T-helper 1 cell treated with Interleukin-12 subunit alpha and Interleukin-12 subunit beta and Interleukin-4 antibody, amounts not matched to agents 30 μg/mL and 1 μg/mL, for 36 hours (primary cell): ENCODE results near the gene CTNNA2.

ENCODE experiments used
- H3K27ac Mint-ChIP-seq: one replicate; pipeline ENCODE4 v1.8.0; 2021; ENCODE audit warnings: mild to moderate bottlenecking, mixed read lengths
- H3K27me3 Mint-ChIP-seq: one replicate; pipeline ENCODE4 v1.8.0; 2021; ENCODE audit warnings: low read depth, mixed read lengths
- H3K36me3 Mint-ChIP-seq: one replicate; pipeline ENCODE4 v1.8.0; 2021; ENCODE audit warnings: low read depth, mixed read lengths
- H3K4me1 Mint-ChIP-seq: one replicate; pipeline ENCODE4 v1.8.0; 2021; ENCODE audit warnings: low read depth, mixed read lengths
- H3K4me3 Mint-ChIP-seq: one replicate; pipeline ENCODE4 v1.8.0; 2021; ENCODE audit warnings: mild to moderate bottlenecking, moderate library complexity, mixed read lengths
- H3K9me3 Mint-ChIP-seq: one replicate; pipeline ENCODE4 v1.8.0; 2021; ENCODE audit warnings: mixed read lengths

CTNNA2 gene

DNA sequence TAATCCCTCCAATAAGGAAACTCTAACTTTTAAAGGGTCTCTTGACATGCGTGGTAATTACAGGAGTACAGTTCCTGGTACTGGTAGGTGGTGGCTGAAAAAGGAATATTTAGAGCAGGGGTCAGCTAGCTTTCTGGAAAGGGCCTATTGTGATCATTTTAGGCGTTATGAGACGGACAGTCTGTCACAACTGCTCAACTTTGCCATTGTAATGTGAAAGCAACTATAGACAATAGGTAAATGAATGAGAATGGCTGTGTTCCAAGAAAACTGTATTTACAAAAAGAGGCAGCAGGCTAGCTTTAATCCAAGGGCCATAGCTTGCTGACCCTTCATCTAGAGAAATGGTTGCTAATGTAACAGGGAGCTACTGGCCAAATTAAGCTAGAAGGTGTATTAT, 969.4 kb downstream of the CTNNA2 start:
- no peak overlapping the region for H3K4me3 Mint-ChIP-seq
- no peak overlapping the region for H3K27ac Mint-ChIP-seq
- H3K27me3 Mint-ChIP-seq: no peaks in the 10 kb centered on the region
- no peaks in the 10 kb centered on the region for H3K9me3 Mint-ChIP-seq
- no peaks in the 10 kb centered on the region for H3K36me3 Mint-ChIP-seq
- H3K4me1 Mint-ChIP-seq: no peaks in the 10 kb centered on the region

DNA sequence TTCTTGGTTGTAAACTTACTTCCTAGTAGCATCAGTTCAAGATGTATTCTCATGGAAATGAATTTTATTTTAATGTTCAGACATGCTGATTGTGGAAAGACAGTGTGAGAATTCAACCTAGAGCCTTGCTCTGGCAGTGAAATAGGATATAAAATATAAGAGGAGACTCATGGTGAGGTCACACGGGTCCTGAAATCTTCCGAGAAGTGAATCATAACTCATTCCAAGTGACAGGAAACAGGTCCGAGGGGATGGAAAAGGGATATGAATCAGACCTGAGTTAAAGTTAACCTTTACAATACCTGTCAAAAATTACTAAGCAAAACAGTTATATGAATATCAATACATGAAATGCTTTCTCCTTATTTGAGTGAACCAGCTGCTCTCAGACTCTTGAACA, 976.9 kb downstream of the CTNNA2 start:
- H3K36me3 Mint-ChIP-seq: no peaks in the 10 kb centered on the region
- H3K4me3 Mint-ChIP-seq: no peak overlapping the region
- no peak overlapping the region for H3K27ac Mint-ChIP-seq
- H3K4me1 Mint-ChIP-seq: no peaks in the 10 kb centered on the region
- no peaks in the 10 kb centered on the region for H3K27me3 Mint-ChIP-seq
- H3K9me3 Mint-ChIP-seq: peaks cover 4% of the 10 kb centered on the region

GRCh38 chr2:80490964-80491363, 978.1 kb downstream of the CTNNA2 start:
- no peaks in the 10 kb centered on the region for H3K27me3 Mint-ChIP-seq
- H3K27ac Mint-ChIP-seq: no peak overlapping the region
- no peaks in the 10 kb centered on the region for H3K36me3 Mint-ChIP-seq
- H3K9me3 Mint-ChIP-seq: peaks cover 4% of the 10 kb centered on the region
- H3K4me1 Mint-ChIP-seq: no peaks in the 10 kb centered on the region
- H3K4me3 Mint-ChIP-seq: no peak overlapping the region

DNA sequence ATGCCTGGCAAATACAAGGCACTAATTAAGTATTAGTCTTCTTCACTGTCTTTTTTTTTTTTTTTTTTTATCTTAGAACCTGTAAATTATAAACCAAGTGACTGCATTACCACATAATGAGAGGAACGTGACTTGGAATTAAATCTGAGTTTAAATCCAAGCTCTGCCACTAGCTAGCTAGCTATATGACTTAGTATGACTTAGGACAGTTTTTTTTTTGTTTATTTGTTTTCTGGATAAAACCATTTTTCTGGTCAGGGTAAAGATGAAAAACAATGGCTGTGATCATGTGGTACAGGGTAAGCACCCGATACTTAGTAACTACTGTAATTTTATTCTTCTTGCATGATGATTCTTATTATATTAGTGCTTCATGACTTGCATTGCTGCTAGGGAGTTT, 983.5 kb downstream of the CTNNA2 start:
- no peak overlapping the region for H3K4me3 Mint-ChIP-seq
- no peaks in the 10 kb centered on the region for H3K27me3 Mint-ChIP-seq
- no peaks in the 10 kb centered on the region for H3K36me3 Mint-ChIP-seq
- no peak overlapping the region for H3K27ac Mint-ChIP-seq
- no peaks in the 10 kb centered on the region for H3K4me1 Mint-ChIP-seq
- H3K9me3 Mint-ChIP-seq: peaks cover 4% of the 10 kb centered on the region

DNA sequence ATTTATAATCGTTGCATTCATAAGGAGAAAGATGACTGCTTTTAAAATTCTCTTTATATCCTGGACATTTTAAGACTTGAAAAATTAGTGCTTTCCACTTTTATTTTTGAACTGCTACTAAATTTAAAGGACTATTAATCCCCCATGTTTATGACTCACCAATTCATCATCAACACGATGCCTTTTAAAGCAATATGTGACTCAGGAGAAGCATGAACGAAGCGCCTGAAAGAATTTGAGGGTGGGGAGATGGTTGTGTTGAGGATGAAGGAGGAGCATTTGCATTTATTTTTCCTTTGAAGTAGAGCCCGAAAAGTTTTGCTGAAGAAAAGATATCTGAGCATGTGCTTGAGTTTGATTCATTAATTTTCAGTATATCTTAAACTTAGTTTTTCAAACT, 983.9 kb downstream of the CTNNA2 start:
- Mint-ChIP-seq H3K9me3 (peaks cover 4% of the 10 kb centered on the region), H3K36me3 (no peaks in the 10 kb centered on the region), H3K27ac (no peak overlapping the region), H3K27me3 (no peaks in the 10 kb centered on the region), H3K4me1 (no peaks in the 10 kb centered on the region), H3K4me3 (no peak overlapping the region)

DNA sequence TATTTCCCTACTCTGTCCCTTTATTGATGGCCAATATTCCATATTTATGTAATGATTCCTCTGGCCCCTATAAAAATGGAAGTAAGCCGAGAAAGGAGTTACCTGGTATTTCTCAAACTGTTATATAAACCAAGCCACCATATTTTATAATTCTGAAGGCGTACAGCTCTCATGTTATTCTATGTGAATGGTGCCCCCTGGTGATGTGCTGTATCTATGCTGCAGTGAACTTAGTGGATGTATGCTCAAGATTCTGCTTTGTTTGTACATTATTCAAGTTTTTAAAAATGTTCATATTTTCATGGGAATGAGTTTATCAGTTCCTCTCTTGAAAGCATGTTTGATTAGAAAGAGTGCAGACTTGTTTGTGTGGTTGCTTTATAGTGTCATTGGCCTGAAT, 986.2 kb downstream of the CTNNA2 start:
- Mint-ChIP-seq H3K9me3 (peaks cover 5% of the 10 kb centered on the region), H3K36me3 (no peaks in the 10 kb centered on the region), H3K27ac (no peak overlapping the region), H3K4me3 (no peak overlapping the region), H3K27me3 (no peaks in the 10 kb centered on the region), H3K4me1 (no peaks in the 10 kb centered on the region)

DNA sequence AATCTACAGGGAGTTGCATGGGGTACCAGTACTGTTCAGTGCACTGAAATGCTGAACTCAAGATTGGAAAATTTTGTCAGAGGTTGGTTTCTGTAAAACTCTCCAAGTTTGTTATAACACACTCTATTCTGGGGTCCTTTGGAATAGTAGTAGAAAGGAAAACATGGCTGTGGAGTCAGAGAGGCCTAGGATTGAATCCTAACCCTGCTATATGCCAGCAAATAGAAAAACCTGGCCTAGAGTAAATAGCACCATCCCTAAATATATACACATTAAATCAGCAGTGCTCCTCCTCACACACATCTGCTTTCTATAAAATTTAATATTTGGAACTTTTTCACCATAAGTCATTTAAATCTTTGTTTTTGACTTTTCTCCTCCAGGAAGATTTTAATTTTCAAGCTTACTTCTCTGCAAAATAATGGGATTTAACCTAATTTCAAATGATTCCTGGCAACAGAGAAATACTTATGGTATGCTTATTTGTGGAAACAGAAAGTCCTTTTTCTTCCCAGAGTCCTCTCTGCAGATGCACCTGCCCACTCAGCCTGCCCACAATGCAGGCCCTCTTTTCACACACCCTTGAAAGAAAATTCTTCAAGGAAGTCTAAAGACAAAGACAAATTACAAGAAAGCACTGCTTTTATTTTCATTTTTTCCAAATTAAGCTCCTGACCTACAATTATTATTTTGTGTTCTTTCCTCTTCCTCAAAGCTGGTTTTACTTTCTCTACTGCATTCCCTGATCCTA, 989.2 kb downstream of the CTNNA2 start:
- Mint-ChIP-seq H3K27ac (no peak overlapping the region), H3K4me3 (no peak overlapping the region), H3K36me3 (no peaks in the 10 kb centered on the region), H3K27me3 (no peaks in the 10 kb centered on the region), H3K9me3 (peaks cover 5% of the 10 kb centered on the region), H3K4me1 (no peaks in the 10 kb centered on the region)

DNA sequence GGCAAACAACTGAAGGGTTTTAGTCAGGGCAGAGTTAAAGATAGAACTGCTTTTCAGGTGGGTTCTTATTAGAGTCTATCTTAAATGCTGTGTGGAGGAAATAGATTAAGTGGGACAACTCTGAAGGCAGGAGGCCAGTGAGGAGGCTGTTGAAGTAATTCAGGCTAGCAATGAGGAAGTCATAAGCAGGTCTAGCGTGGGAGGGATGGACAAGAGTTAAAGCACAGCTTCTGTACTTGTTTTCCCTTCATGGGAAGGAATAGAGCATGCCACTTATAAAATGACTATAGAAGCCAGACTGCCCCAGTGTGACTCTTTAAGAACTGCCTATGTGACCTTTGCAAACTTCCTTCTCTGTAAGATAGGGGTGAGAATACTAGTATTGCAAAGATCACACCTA, 993.7 kb downstream of the CTNNA2 start:
- Mint-ChIP-seq H3K27ac (no peak overlapping the region), H3K4me1 (no peaks in the 10 kb centered on the region), H3K4me3 (no peak overlapping the region), H3K36me3 (no peaks in the 10 kb centered on the region), H3K27me3 (no peaks in the 10 kb centered on the region), H3K9me3 (peaks cover 12% of the 10 kb centered on the region)

GRCh38 chr2:80510716-80511115, 997.9 kb downstream of the CTNNA2 start:
- Mint-ChIP-seq H3K9me3 (peaks cover 6% of the 10 kb centered on the region), H3K36me3 (no peaks in the 10 kb centered on the region), H3K4me3 (no peak overlapping the region), H3K27ac (no peak overlapping the region), H3K27me3 (no peaks in the 10 kb centered on the region), H3K4me1 (no peaks in the 10 kb centered on the region)

DNA sequence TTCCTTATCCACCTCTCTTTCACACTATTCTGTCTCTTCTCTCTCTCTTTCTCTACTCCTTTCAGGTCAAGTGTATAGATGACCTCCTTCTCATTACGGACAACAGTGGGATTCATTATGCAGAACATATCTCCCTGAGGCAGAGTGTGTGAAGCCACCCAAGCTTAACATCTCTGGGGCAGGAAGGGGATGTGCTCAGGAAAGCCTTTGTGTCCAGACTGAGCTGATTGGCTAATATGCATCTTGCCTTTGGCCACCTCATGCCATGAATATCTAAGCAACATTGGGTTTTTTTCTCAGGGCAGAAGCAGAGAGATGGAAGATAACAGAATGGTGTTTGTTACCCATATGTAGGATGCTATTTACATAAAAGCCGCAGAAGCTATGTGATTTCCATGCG, 1003.1 kb downstream of the CTNNA2 start:
- no peak overlapping the region for H3K4me3 Mint-ChIP-seq
- no peaks in the 10 kb centered on the region for H3K27me3 Mint-ChIP-seq
- H3K4me1 Mint-ChIP-seq: no peaks in the 10 kb centered on the region
- H3K9me3 Mint-ChIP-seq: peaks cover 4% of the 10 kb centered on the region
- no peaks in the 10 kb centered on the region for H3K36me3 Mint-ChIP-seq
- H3K27ac Mint-ChIP-seq: no peak overlapping the region

DNA sequence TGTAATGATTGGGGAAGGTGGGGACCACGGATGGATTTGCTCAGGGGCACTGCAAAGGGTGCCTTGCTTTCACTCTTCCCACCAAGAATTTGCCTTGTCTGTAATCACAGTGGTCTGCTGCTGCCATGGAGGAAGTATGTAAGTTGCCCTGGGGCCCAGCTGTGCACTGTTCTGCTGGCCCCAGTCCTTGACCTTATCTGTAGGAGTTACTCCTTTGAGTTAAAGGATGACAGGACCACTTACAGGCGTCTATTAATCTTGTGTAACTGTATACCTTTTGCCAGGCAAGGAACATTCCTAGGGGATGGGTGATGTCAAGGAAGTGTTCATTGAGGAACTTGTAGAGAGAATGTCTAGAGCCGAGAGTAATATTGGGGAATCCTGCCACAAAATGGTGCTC, 1004.5 kb downstream of the CTNNA2 start:
- Mint-ChIP-seq H3K36me3 (no peaks in the 10 kb centered on the region), H3K4me3 (no peak overlapping the region), H3K27ac (no peak overlapping the region), H3K4me1 (no peaks in the 10 kb centered on the region), H3K9me3 (peaks cover 4% of the 10 kb centered on the region), H3K27me3 (no peaks in the 10 kb centered on the region)

DNA sequence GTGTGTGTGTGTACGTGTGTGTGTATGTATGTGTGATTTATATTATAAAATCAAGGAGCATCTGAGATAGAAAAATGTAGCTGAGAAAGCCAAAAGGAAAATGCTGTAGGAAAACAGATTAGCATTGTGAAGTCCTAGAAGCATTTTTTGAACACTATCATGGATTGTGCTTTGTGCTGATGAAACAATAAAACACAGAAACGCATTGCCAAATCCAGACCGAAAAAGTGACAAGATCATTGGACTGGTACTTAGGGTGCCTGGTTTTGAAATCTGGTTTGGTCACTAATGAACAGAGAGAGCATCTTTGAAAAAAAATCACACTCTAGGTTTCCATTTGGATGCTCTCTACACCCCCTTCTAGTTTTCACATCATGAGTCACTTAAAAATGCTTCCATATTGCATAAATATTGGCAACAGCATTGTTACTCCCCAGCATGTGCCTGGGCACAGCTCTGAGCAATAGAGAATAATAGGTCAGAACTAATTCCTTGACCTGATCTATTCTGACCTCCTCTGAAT, 1006.3 kb downstream of the CTNNA2 start:
- no peaks in the 10 kb centered on the region for H3K36me3 Mint-ChIP-seq
- no peak overlapping the region for H3K27ac Mint-ChIP-seq
- no peaks in the 10 kb centered on the region for H3K27me3 Mint-ChIP-seq
- no peak overlapping the region for H3K4me3 Mint-ChIP-seq
- peaks cover 4% of the 10 kb centered on the region for H3K9me3 Mint-ChIP-seq
- H3K4me1 Mint-ChIP-seq: no peaks in the 10 kb centered on the region

- no peak overlapping the region for H3K4me3 Mint-ChIP-seq
- no peaks in the 10 kb centered on the region for H3K27me3 Mint-ChIP-seq
- peaks cover 4% of the 10 kb centered on the region for H3K9me3 Mint-ChIP-seq
- no peaks in the 10 kb centered on the region for H3K4me1 Mint-ChIP-seq
- H3K36me3 Mint-ChIP-seq: no peaks in the 10 kb centered on the region
- H3K27ac Mint-ChIP-seq: no peak overlapping the region
Observed at GRCh38 chr2:80519699-80520291, 1006.9 kb downstream of the CTNNA2 start.

- Mint-ChIP-seq H3K27ac (no peak overlapping the region), H3K4me3 (no peak overlapping the region), H3K9me3 (peaks cover under 1% of the 10 kb centered on the region), H3K4me1 (no peaks in the 10 kb centered on the region), H3K36me3 (no peaks in the 10 kb centered on the region), H3K27me3 (no peaks in the 10 kb centered on the region)
Observed at GRCh38 chr2:80525152-80525551, 1012.3 kb downstream of the CTNNA2 start.

DNA sequence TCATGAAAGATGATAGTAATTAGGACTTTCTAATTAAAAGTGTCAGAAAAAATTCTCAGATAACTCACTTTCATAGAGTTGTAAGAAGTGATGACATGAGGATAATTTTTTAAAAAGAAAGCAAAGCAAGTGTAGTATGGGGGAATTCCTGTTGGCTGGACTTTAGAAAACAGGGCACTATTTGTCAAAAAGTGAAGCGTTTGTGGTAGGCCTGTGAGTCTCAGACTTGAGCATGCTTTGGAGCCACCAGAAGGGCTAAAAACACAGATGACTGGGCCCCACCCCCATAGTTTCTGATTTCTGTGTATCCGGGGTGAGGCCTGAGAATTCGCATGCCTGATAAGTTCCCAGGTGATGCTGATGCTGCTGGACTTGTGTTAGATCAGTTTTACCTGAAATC, 1014.3 kb downstream of the CTNNA2 start:
- no peaks in the 10 kb centered on the region for H3K4me1 Mint-ChIP-seq
- no peaks in the 10 kb centered on the region for H3K27me3 Mint-ChIP-seq
- H3K4me3 Mint-ChIP-seq: no peak overlapping the region
- H3K27ac Mint-ChIP-seq: no peak overlapping the region
- no peaks in the 10 kb centered on the region for H3K36me3 Mint-ChIP-seq
- H3K9me3 Mint-ChIP-seq: peaks cover 6% of the 10 kb centered on the region
